GM21447 (cell line): Measurements from ENCODE around the gene TBC1D22A.

Source experiments
- ATAC-seq: cut with Tn5 transposase; IDR thresholded peaks from one replicate; pipeline ENCODE4 v1.9.1; 2021; ENCODE audit not compliant: unreplicated experiment

TBC1D22A gene

GRCh38 chr22:46752988-46753310 lies 9.5 kb upstream of the TBC1D22A start:
- no peak for ATAC-seq

- no peak for ATAC-seq
Observed at GRCh38 chr22:46753360-46753759, 9.1 kb upstream of the TBC1D22A start.

DNA sequence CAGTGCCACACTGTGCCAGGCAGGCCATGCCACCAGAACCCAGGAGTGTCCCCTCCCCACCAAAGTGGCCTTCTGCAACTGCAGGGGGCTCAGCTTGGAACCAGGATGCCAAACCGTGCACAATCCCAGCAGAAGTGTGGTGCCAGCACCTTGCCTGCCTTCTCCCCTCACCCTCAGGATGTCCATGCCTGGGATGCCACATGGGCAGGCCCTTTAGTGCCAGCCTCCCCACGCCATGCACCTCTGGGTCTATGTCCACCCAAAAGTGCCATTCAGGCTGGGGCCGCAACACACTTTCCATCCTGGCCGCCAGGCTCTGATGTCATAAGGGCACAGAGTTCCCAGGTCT lies 8.7 kb upstream of the TBC1D22A start:
- no peak for ATAC-seq

DNA sequence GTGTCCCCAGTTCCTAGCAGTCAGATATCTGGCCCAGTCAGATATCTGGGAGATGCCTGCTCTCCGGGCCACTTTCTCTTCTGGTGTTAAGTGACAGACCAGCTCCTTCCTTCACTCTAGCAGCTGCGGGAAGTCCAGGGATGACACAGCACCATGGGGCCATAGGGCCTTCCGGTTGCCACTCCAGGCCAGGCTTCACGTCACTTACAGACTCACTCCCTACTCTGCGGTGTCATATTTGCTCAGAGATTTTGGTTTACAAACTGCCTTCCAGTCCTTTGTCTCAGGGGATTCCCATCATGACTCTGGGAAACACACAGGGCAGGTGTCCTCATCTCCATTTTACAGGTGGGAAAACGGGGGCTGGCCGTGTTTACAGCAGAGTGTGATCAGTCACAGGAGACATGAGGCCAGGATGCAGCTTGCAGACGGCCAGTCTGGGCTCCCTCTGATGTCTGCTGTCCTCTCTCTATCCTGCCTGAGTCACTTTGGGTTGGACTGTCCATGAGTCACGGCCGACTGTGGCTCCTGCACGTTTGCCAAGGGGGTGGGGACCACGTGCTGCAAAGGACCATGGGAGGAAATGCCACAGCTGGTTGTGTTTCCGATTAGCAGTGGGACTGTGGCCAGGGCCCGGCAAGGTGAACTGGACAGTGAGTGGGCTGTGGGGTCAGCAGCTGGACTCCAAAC lies 8.2 kb upstream of the TBC1D22A start:
- no peak for ATAC-seq

DNA sequence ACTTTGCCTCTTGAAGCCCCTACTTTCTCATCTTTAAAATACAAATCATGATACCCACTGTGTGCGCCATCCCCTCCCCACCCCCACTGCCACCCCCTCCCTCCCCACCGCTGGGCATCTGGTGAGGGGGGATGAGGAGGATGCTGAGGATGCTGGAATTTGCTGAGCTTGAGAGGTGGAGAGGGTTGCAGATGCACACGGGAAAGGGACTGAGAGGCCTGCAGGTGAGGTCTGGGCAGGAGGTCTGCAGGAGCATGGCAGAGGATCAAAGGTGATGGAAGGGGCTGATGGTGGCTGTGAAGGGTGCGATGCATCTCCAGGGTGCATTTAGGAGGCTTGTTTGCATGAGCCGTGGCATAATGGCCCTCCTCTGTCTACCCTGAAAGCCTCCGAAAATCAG lies 7.6 kb upstream of the TBC1D22A start:
- ATAC-seq: no peak

GRCh38 chr22:46755525-46755924 lies 6.9 kb upstream of the TBC1D22A start:
- no peak for ATAC-seq

- no peak for ATAC-seq
Observed at GRCh38 chr22:46756097-46756496, 6.4 kb upstream of the TBC1D22A start.

GRCh38 chr22:46757104-46757503 lies 5.3 kb upstream of the TBC1D22A start:
- ATAC-seq: no peak

DNA sequence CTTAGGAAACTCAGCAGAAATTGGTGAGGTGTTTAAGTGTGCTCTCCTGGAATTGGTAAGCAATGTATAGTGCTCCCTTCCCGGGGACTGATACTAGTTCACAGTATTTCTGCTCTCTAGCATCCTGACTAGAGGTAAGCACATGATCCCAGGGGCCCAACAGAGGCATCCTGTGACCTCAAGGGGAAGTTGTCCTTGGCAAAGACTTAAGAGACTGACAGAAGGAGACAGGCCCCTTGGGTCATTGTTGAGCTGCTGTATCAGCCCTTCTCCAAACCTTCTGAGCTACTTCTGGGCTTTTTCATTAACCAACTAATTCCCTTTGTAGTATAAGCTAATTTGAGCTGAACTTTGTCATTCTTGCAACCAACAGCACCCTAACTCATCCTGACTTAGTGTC lies 4.3 kb upstream of the TBC1D22A start:
- ATAC-seq: no peak

GRCh38 chr22:46758867-46759290 lies 3.6 kb upstream of the TBC1D22A start:
- no peak for ATAC-seq

- ATAC-seq: no peak
Observed at GRCh38 chr22:46761017-46761416, 1.4 kb upstream of the TBC1D22A start.

- ATAC-seq: peak; percentile 3
Observed at GRCh38 chr22:46761539-46762237, 762 bp upstream of the TBC1D22A start.

DNA sequence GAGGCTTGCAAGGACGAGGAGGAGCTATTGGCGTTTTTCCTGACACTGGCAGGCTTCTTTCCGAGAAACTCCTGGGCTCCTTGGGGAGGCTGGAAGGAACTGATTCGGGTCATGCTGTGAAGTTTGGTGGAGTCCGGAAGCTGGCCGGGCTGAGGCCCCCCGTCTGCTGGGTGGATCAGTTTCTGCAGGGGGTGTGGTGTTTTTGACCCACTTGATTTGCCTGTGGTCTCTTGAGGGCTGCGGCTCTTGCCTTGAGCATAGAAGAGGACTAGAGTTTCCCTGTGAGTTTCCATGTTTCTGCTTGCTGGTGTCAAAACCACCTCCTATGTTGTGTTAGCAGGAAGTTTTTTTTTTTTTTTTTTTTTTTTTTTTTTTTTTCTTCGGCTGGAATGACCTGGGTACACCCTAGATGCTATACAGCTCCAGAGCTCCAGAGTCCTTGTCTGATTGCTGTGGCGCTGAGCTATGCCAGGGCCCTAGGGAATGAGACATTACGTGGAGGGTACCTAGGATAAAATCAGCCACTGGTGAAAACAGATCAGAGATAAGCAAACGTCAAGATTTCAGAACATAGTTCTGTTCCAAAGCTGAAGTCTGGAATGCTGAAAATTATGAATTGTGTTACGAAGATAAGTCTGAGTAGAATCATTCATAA lies 728 bp downstream of the TBC1D22A start:
- peak; percentile 59 for ATAC-seq

DNA sequence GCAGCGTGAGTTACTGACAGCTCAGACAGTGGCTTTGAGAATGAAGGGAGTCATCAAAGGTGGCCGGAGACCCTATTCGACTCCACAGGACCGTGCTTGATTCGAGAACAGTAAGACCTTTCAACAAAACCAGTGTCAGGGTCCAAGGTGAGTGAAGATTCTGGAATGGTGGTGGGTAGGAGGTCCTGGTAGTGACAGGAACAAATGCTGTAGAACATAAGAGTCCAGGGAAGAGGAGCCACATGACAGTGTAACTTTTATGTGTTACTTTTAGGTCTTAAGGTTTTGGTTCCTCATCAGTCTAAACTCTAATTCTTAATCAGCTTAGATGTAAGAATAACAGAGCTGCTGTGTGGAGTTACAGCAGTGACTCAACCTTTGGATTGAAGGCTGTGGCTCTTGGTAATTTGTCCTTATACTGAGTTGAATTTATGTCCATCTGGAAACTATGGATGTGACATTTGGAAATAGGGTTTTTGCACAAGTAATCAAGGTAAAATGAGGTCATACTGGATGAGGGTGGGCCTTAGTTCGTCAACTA lies 1.8 kb downstream of the TBC1D22A start:
- ATAC-seq: no peak

- ATAC-seq: no peak
Observed at GRCh38 chr22:46764779-46765485, 2.5 kb downstream of the TBC1D22A start.

- no peak for ATAC-seq
Observed at GRCh38 chr22:46766611-46767010, 4.2 kb downstream of the TBC1D22A start.

- no peak for ATAC-seq
Observed at GRCh38 chr22:46767249-46767985, 5.0 kb downstream of the TBC1D22A start.

DNA sequence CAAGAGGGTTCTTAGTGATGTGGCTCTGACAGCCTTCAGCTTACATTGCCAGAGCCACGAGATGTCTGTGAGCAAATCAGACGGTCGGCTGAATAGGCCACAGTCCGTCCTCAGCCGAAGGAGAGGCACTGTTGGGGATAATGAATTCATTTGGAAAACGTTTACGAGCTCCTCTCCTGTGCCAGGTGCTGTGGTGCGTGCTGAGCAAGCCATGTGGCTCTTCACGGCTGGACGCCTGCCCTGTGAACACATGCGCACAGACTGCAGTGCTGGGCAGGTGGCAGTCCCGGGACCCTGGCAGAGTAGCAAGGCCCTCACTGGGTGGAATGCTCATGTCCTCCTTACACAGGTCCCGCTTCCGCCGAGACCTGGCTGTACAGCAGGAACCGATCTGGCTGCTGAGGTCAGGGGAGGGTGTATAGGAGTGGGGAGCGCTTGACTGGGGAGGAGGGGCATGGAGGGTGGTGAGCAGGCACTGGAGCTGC lies 6.8 kb downstream of the TBC1D22A start:
- no peak for ATAC-seq

- ATAC-seq: no peak
Observed at GRCh38 chr22:46769706-46770105, 7.3 kb downstream of the TBC1D22A start.

GRCh38 chr22:46770151-46770641 lies 7.7 kb downstream of the TBC1D22A start:
- ATAC-seq: no peak
